GM18508 (cell line): ENCODE results near the gene COPS9.

Experiments used
- ATAC-seq: cut with Tn5 transposase; IDR thresholded peaks from one replicate; pipeline ENCODE4 v1.9.1; 2021; ENCODE audit warnings: moderate number of reproducible peaks; ENCODE audit not compliant: insufficient read depth, unreplicated experiment

COPS9 gene

DNA sequence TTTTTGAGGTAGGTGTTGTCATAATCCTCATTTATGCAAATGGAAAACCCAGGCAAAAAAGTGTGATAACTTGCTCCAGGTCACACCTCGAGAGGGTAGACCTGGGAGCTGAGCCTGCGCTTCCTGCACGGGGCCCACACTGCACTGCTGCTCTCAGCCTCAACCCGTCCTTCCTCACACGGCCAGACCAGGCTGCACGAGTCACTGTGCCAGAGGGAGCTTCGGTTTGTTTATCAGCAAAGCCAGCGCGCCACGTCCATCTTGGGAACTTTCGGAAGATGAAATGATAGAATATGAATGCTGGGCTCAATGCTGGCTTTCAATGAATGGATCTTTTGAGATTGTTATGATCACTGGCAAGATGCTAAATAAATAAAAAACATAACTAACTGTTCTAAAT is 14.4 kb downstream of the COPS9 start:
- ATAC-seq, result no peak

- ATAC-seq, result no peak
Measured at GRCh38 chr2:240121190-240121589, 14.9 kb downstream of the COPS9 start.

DNA sequence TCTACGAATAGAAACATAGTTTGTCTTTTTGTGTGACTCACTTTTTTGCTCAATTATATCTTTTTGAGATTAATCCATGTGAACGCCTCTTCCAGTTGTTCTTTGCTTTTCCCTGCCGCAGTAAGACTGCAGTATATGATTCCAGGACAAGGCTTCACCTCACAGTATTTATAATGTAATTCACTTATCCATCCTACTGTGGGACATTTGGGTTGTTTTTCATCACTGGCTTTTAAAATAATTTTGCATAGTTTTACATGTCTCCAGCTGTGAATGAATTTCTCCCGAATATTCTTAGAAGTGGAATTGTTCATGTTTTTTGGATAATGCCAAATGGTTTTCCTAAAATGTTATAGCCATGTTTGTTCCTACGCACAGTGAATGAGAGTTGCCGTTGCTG is 21.9 kb downstream of the COPS9 start:
- ATAC-seq, result no peak

DNA sequence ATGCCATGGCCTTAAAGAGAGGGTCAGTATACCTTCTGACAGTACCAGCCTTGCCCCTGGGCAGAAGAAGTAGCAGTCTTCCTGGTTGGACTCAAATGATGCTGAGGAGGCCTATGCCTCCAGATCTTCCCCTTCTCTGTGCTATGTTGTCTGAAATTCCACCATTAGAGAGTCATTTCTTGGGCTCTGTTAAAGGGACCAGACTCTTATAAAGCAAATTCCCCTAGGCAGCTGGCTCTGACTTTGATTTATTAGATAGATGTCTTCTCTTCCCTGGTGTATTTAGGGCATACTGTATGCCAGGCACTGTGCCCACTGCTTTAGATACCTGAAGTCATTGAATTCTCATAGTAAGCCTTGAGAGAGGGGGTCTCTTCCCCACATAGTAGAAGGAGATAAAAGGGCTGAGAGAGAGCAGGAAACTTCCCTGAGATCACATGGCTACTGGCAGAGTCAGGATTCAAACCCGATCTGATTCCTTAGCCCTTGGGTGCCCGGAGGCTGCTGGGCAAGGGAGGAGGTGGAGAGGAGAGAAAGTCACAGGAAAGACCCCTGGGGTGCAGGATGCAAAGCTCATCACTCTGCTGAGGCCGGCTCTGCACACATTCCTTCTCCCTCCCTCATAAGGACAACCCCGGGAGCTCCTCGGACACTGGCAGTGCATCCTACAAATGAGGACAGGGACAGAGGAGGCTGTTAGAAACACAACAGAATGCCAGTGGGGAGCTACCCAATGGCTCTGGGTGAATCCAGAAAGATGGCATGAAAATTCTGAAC is 23.0 kb downstream of the COPS9 start:
- ATAC-seq, result no peak

DNA sequence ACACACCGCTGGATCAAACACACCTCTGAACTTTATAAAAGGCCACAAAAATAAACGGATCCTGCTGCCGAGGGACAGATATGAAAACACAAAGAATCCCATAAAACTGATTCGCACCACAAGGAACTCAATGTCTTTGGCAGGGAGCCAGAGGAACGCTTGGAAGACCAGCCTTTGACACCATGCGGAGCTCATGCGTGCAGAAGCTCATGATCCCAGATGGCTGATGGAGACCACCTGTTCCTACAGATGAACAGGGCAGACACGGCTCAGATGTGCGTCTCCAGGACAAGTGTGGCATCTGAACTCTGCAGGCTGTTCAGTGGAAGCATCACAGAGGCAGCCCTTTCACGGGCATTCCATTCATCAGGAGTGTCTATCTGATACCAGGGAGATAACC is 24.9 kb downstream of the COPS9 start:
- ATAC-seq, result no peak

GRCh38 chr2:240109386-240109785 is 26.7 kb downstream of the COPS9 start:
- ATAC-seq, result no peak

DNA sequence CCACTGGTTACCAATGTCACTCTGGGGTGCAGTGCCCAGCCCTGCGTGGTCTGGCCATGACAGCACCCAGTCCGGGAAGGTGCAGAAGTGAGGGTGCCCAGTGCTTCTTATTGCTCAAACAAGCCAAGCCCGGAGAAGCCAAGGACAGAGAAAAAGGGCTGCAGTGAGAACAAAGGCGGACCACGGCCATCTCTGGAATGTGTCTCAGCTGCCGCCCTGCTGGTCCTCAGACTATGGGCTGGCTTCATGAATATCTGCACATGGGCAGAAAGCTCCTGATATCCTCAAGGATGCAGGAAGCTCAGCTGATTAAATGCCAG is 28.7 kb downstream of the COPS9 start:
- no peak for ATAC-seq

GRCh38 chr2:240106765-240107476 is 29.2 kb downstream of the COPS9 start:
- no peak for ATAC-seq

DNA sequence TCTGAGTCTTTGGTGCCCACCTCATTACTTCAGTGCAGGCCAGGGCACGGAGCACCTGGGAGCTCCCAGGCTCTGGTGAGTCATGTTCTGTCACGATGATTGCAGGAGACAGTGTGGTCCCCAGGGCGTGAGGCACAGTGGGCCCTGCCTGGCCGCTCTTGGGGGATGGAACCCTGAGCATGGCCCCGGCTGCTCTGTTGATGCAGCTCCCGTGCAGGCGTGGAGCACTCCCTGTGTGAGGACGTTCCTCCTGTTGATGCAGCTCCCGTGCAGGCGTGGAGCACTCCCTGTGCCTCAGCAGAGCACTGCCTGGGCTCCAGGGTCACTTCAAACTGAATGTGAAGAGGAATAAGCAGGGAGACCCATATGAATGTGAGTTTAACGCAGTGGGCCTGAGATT is 30.1 kb downstream of the COPS9 start:
- no peak for ATAC-seq

DNA sequence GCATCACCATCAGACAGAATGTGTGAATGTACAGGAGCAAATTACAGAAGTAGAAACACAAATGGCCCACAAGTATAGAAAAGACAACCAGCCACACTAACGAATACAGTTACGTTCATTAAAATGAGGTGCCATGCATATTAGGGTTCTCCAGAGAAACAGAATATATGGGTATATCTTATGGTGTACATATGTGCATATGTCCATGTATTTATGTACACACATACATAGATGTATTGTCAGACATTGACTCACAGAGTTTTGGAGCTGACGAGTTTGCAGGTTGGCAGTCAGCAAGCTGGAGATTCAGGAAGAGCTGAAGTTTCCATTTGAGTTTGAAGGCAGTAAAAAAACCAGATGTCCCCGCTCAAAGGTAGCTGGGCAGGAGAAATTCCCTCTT is 33.0 kb downstream of the COPS9 start:
- no peak for ATAC-seq

DNA sequence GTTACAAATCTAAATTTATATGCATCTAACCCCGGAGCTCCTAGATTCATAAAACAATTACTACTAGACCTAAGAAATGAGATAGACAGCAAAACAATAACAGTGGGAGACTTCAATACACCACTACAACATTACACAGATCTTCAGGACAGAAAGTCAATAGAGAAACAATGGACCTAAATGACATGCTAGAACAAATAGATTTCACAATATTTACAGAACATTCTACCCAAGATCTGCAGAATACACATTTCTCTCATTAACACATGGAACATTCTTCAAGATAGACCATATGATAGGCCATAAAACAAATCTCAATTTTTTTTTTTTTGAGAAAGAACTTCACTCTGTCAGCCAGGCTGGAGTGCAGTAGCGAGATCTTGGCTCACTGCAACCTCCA is 37.8 kb downstream of the COPS9 start:
- no peak for ATAC-seq

DNA sequence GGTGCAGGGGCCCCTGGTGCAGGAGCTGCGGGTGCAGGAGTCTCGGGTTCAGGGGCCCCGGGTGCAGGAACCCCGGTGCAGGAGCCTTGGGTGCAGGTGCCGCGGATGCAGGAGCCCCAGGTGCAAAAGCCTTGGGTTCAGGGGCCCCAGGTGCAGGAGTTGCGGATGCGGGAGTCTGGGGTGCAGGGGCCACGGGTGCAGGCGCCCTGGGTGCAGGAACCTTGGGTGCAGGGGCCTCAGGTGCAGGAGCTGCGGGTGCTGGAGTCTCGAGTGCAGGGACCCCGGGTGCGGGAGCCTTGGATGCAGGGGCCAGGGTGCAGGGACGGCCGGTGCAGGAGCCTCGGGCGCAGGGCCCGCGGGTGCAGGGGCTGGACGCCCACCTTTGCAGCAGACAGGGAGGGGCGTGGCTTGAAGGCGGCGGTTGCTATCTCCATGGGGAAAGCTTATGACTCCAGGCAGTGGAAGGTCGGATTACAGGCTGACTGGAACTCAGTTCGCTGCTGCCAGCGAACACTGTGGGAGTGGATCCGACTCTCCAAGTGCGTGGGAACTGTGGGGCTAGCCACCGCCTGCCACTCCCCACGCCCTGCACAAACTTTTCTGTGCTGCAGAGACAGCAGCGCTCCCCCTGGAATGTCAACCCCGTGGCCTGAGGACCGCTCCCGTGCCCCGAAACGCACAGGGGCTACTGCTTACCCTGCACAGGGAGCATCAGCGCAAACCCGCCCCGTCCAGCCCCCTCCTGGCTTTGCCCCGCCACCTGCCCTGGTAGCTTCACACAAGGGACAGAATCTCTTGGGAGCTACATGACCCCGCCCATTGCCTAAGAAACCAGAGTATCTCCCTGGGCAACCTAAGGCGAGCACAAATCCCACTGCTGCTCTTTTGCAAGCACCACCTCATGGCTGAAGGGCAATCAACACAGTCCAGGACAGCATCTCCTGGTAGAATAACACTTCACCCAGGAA is 40.3 kb downstream of the COPS9 start:
- ATAC-seq, result no peak

DNA sequence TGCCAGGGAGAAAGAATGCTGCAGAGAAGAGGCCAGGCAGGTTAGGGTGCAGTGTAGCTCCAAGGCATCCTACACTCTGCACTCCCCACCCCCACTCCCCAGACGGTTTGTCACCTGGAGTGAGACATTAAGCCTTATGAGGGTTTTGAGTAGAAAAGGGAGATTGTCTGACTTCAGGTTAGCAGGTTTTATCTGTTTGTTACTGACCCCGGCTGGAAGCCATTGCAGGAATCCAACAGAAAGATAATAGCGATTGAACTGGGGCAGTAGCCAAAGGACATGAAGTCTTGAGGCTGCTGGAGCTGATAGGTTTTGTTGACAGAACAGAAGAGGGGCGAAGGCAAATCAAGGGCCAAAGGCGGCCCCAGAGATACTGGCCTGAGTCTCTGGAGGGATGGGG is 46.8 kb downstream of the COPS9 start:
- ATAC-seq, result no peak

DNA sequence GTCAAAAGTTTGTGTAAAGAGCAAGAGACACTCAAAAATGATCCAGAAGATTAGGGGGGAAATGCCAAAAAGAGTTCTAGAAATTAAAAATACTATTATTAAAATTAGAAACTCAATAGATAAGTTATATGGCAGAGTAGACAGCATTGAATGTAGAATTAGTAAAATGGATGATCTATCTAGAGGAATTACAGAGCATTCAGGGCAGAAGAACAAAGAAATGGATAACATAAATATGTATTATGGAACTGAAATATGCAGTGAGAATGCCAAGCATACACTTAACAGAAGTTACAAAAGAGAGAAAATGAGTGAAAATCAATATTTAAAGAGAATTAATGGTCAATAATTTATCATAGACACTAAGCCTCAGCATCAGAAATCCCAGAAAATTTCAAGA is 49.5 kb downstream of the COPS9 start:
- no peak for ATAC-seq
